GM21786 (cell line): ENCODE results near the gene SSU72.
"Not testable (repeated sequence)": the region's sequence is repeated elsewhere in the genome, so short reads cannot be mapped to it uniquely, and the experiment has no call there.

ENCODE experiments used
- ATAC-seq: cut with Tn5 transposase; IDR thresholded peaks from one replicate; pipeline ENCODE4 v1.9.1; 2021; ENCODE audit not compliant: unreplicated experiment

Gene SSU72

DNA sequence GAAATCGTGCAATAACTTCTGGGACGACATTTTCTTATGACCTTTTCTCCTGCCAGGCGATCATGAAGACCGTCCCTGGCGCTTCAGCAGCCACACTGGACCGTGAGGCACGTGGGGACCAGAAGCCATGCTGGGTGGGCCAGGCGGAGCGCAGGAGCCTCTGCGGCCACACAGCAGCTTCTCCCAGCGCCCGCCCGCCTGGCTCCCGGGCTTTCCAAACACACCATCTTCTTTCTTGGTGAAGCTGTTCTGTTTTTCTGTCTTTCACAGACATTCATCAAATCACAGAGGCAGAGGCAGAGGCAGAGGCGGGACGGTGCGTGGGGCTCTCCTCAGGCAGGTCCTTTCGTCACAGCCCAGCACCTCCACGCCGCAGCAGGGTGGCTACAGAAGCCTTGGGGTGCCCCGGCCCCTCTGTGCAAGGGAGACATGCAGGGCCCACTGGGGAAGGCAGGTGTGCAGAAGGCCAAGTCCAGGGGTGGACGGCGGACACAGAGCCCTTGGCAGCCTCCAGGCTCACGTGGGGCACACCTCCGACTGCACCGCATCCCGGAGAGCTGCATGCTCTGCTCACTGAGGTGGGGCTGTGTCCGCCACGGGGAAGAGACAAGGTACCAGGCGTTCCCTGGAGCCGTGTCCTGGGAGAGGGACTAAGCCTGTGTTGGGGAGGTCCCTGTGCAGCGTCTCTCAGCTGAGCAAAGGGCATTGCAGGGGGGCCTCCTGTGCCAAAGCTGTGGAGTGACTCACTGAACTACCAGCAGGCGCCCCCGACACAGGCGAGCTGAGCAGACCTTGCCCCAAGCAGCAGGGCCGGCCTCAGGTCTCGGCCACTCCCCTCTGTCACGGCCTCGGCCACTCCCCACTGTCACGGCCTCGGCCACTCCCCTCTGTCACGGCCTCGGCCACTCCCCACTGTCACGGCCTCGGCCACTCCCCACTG is 31.6 kb downstream of the SSU72 start:
- no peak for ATAC-seq

DNA sequence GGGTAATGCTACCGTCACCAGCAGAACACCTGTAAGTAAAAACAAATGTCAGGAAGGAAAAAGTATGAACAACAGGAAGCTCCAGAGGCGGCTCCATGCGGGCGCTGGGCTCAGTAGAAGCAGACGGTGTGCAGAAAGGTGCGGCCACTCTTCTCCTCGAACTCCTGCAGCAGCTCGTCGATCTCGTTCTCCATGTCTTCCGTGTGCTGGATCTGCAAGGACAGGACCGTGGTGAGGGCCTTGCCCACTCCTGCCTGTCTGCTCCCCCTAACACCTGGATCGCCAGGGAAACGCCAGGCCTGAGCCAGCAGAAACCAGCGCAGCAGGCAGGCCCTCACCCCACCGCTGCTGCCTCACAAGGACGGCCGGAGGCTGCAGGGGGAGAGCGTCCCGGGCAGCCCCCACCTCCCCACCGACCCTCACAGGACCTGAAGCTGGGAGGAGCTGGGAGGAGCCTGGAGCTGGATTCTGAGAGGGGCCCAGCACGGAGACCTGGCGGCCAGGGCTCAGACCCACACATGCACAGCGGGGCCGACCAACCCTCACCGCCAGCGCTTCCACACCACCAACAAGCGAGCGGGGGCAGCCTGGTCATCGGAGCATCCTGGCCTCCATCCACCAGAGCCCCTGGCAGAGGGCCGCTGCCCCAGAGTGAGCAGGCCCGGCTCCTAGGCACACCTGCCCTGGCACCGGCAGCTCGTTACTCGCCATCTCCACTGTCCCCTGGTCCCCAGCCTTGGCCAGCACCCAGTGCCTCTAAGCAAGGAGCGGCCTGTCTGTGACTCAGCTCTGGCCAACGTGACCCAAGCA is 32.5 kb downstream of the SSU72 start:
- no peak for ATAC-seq

DNA sequence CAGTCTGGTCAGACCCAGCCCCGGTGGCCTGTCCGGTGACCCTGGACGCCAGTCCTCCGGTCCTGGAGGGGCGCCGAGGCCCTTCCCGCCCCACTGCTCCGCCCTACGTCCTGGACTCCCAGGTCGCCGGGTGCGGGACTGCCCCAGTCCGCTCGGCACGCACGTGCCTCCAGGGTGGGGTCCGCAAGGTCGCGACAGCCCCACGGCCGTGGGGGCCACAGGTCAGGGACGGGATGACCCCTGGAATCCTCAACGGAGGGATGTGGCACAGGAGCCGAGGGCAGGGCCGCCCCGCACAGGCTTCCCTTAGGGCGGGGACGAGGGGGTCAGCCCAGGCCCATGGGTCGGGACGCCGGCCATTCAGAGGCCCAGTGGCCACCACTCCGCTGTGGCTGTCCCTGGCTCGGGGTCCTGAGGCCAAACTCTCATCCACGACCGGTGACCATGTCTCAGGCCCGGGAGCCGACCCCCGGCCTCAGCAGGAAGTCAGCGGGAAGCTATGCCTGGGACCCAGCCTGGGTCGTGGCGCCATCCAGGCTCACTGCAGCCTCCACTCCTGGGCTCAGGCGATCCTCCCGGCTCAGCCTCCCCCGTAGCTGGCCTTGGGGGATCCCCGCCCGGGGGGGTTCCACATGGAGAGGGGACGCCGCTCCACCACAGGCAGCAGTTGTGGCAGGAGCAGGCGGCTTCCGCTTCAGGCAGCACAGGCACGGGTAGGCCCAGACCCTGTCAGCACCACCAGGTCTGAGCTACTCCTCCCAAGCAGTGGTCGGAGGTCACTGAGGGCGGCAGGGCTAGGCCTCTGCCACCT is 33.6 kb downstream of the SSU72 start:
- no peak for ATAC-seq

DNA sequence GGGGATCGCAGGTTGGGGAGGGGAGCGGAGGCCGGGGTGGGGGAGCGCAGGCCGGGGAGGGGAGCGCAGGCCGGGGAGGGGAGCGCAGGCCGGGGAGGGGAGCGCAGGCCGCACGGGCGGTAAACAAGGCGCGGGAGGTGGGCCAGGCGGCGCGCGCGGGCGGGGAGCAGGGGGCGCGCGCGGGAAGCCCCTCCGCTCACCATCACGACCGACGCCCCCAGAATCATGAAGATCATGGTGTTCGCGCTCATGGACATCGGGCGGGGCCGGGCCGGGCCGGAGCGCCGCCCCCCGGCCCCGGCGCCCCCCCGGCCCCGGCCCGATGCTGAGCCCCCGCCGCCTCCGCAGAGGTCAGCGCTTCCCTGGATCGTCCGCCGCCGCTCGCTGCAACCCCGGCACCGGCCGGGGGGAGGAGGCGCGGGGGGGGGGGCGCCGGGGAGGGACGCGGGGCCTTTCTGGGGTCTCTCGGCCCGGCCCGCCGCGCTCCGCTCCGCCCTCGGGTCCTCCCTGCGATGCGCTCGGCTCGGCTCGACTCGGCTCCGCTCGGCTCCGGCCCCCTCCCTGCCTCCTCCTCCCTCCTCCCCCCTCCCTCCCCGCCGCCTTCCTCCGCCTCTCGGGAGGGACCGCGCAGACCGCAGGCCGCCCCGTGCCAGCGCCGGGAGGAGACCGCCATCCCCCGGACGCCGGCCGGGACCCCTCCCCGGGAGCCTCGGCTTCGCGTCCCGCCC is 34.4 kb downstream of the SSU72 start, which contains the start of gene TMEM240:
TMEM240 (minus strand) TSS at position 535 of the 728 bp plus-strand sequence; CDS start at position 257, 278 bp downstream.
- no peak for ATAC-seq

DNA sequence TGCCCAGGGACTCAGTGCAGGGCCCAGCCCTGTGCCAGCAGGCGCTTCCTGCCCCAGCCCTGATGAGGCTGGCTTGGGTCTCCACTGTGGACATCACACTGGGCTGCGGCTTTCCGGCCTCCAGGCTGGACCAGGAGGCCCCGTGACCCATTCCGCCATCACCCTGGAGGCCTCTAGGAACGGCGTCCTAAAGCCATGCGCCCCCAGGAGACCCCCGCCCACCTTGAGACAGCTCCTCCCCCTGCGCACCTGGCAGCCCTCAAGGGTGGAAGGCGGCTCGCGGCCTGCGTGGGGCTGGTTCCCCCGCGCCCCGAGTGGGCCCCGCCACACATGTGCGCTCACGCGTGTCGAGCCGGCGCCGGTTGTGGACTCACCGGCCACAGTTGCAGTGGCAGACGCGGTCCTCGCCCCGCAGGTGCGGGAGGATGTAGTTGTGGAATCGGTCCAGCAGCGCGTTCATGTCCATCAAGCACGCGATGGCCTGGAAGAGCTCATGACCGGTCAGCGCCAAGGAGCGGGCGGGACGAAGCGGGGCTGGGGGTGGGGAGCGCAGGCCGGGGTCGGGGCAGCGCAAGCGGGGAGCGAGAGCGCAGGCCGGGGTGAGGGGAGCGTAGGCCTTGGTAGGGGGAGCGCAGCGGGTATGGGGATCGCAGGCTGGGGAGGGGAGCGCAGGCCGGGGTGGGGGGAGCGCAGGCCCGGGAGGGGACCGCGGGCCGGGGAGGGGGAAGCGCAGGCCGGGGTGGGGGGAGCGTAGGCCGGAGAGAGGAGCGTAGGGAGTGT is 35.2 kb downstream of the SSU72 start:
- no peak for ATAC-seq

DNA sequence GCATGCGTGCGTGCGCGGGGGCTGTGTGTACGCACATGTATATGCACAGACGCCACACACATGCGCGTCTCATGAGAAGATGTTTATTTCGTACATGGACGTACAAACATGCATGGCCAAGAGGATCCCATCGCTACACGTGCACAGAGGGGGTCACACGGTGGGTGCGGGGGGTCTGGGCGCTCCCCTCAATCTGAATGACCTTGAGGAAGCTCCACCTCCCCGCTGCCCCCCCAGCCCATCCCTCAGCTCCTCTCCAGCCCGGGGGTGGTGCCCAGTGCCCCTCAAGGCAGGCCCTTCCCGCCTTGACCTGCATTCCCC is 35.7 kb downstream of the SSU72 start:
- no peak for ATAC-seq

DNA sequence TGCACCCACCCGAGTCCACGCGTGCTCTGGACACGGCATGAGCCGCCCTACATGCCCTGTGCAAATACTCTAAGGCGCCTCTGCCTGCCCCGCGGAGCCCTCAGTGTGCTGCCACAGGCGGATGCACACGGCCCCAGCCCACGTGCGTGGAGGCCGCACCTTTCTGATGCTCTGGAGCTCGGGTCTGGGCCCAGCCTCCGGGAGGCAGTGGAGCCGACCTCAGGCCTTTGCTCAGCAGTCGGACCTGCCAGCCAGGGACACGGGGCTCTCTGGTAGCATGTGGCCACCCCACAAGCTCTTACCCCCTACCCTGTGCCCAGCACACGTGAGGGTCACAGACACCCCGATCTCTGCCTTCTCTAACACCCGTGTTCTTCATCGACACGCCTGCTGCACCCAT is 36.3 kb downstream of the SSU72 start:
- ATAC-seq: no peak

DNA sequence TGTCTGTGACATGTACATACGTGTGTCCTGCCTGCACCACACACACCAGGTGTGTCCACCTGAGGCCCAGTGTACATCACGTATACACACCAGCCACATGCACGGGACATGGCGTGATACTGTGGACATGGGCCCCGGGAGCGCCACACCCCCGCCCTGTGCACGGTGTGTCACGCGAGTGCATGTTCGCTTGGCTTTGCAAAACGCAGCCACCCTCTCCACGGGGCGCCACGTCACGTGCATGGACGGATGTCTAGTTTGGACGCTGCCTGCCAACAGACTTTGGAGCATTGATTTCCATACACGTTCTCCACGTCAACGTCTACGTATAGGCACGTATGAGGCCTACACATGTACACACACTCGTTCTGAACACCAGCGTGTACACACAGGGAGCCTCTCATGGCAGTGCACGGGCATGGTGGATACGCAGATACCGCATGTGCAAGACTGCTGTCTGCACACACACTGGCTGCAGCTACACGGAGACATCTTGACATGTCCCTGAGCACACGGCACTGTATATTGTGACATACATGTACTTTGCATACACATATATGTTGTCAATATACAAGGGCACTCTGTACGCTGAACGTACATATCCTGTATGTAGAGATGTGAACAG is 36.9 kb downstream of the SSU72 start:
- ATAC-seq: no peak

DNA sequence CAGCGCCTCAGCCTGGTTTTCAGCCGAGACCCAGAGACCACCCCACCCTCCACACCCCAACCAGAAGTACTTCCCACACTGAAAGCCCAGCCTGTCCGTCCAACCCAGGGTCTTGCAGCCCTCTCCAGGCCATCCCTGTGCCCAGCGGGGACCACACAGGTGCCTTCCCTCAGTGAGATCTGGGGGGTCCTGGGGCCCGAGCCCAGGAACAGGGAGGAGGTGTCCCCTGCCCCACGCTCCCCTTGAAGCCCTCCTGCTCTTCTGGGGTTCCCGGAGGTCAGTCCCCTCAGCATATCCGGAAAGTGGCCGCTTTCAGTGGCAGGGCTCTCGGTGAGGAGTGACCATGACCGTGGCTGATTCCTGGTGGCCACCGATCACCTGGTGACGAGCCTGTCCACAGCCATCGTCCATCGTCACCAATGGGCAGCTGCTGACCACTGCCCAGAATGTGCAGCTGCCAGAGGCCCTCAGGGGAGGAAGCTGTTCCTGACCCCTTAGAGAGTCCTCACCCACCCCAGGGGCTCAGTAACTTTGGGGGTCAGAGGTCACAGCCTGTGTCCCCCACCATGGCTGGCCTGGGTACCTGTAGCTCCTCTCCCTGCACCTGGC is 37.6 kb downstream of the SSU72 start:
- ATAC-seq: no peak

DNA sequence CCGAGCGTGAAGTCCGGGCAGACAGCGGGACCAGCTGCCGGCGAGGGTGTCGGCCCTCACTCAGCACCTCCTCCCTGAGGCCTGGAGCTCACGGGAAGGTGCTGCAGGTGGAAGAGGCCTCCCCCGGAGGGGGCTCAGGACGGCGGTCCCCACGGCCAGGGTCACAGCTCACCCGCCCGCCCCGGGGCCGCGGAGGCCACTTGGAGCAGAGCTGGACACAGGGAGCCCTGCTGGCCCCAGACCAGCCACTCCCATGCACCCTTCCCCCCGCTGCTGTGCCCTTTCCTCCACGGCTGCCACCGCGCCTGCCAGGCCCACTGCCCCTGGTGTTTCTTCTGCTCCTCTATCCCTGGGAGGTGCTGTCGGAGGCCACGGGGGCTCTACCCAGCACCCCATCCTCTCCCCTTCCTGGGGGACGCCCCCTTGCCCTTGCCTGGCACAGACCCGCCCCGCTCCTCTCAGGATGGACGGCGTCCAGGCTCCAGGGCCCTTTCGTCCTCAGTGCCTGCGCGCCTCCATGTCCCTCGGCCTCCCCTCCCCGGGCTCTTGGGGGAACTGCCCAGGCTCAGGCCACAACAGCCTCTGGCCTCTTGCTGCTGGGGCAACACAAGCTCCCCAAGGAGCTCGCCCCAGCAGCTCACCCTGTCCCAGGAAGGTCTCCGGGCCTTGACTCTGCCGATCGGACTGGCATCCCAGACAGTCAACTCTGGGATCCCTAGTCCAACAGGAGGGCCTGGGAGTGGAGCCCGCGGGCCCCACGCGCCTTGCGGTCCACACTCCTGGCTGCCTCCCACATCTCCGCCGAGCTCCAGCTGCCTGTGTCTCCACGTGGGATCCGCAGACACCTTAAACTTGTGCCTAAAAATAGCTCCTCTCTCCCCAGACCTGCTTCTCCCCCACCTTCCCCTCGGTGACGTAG is 38.4 kb downstream of the SSU72 start:
- no peak for ATAC-seq

DNA sequence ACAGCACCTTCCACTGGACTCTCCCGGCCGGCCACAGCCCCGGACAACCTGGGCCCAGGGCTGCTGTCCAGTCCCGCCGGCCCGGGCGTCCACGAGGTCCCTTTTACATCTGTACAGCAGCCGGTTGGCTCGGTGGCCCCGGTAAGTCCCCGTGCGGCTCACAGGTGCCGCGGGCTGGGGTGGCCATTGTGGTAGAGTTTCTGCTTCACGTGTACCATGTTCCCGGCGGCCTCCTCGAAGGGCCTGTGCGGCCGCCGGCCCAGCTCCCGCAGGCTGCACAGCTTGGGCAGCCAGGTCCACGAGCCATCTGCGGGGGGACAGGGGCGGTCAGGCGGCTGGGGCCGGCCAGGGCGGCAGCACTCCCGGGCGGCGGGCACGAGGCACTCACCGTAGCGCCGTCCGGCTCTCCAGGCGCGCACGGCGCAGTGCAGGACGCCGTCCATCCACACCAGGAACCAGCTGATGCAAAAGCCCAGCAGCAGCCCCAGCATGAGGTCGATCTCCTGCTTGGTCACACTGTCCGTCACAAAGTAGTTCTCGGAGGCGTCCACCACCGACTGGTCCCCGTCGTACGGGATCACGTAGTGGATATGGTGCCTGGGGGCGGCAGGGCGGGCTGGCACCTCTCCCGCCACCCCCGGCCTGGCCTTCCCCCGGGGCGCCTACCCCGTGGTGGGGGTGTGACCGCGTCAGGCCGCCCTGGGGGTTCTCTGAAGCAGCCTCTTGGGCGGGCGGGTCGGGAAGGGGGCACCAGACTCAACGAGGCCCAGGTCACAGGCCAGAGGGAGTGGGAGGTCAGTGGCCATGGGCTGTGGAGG is 39.3 kb downstream of the SSU72 start:
- ATAC-seq: no peak

DNA sequence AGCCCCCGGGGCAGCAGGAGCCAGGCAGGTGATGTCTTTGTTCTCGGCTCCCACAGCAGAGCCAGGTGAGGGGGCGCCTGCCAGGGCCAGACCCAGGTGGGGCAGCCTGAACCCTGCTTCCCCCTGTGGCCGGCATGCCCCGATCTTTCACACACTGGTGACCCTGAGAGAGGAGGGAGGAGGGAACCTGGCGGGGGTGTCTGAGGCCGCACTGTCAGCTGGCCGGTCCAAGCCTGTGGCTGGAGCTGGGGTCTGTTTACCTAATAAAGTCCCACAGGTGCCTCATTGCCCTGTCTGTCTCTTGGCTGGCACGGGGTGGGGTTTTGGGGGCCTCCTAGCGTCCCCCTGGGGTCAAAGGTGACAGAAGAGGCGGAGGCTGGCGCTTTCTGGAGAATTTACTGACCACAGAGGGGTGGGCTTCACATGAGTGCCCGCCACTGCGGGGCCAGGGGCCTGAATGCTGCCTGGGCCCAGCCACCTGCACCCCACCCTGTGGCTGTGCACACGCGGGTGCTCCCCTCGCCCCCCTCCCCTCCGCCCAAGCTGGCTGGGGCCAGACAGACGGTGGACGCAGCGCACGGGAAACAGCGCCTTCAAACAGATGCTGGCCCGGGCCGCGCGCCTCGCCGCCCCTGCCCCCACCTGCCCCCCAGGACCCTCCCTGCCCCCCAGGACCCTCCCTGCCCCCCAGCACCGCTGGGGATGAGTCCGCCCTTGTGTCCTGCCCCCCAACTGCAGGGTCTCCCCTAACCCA is 40.1 kb downstream of the SSU72 start:
- ATAC-seq: no peak

DNA sequence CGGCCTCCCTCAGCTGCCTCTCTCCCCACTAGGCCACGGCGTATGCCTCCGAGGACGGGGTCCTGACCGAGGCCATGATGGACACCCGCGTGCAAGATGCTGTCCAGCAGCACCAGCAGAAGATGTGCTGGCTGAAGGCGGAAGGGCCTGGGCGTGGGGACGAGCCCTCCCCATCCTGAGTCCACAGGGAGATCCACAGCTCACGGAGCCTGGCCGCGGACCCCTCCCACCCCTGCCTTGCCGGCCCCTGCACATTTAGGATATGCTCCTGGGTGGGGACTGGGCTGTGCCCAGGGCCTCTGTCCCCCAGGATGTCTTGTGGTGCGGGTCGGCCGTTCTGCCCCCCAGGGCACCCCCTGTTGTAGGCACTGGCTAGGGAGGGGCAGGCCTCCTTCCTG is 40.8 kb downstream of the SSU72 start:
- ATAC-seq: not testable (repeated sequence)

DNA sequence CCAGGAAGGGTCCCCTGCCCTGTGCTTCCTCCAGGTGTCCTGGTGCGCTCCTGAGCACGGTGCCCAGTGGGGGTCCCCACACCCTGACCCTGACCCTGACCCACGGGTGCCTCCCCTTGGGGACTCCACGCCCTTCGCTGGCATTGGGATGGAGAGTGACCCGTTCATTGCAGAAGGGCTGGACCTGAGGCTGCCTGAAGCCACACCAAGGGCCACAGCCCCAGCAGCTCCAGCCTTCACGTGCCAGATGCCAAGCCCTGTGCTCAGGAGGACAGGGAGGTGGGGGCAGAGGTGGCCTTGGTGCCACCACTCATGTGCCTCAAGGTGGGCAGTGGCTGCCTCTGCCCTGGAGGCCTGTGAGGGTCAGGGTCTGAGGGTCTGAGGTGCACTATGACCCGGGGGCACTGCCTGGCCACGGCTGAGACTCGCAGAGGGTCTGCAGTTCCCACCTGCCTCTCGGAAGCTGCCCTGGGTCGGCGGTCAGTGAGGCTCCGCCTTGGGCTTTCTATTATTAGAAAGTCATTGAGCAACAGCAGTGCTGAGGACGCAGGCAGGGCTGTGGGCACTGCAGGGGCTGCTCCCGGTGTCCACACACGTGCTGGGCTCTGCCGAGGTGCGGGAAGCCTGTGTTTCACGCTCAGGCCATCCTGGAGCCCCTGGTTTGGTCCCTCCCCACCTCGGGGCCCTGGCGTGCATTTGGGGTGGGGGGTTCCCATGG is 41.3 kb downstream of the SSU72 start:
- not testable (repeated sequence) for ATAC-seq

DNA sequence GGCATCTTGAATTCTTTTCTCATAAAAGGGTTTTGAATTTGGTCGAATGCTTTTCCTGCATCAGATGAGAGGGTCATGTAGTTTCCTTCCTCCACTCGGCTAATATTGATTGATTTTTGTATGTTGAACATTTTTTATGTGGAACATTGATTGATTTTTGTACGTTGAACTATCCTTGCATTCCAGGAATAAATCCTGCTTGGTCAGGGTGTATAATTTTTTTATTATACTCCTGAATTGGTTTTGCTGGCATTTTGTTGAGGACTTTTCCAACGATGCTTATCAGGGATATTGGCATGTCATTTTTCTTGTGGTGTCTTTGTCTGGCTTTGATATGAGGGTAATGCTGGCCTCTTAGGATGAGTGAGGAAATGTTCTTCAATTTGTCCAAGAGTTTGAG is 42.7 kb downstream of the SSU72 start:
- ATAC-seq: no peak

DNA sequence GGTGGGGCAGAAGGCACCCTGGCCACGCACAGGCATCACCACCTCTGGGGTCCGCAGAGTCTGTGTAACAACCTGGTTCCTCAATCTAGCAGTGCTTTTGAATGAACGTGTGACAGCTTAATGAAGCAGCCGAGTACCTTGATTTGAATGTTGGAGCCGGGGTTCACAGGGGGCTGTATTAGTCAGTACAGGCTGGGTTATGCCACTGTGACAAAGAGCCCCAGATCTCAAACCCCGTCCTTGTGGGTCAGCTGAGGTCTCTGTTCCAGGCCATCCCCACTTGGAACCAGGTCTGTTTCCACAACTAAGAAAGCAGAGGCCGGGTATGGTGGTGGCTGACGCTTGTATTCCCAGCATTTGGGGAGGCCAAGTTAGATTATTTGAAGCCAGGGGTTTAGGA is 44.7 kb downstream of the SSU72 start:
- ATAC-seq: no peak
